ENCODE results near the gene CYP4V2.

CYP4V2 gene

DNA sequence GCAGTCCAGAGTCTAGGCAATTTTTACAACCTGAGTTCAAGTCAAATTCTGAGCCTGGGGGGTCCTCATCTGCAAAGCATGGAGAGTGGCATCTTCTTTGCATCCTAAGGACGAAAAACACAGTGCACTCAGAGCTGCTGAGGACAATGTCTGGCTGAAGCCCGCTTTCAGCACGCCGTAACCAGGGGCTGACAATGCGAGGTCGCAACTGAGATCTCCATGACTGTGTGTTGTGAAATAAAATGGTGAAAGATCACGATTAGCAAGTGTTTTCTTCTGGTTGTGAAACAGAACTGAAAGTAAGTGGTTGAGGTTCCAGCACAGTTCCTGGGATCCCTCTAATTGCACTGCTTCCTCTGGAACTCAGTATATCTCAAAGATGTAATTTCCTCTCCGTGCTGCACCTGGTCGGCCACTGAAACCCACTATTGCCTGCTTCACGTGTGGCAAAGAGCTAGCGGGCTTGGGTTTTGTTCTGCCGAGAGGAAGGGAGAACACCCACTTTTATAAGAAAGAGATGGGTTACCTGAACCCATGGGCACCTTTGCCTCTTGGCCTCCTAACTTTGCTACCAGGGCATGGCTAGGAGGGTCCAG is 66.9 kb downstream of the CYP4V2 start:
- no peaks in the 10 kb centered on the region for H3K4me1 Mint-ChIP-seq (ENCODE audit: low read depth)
- no peak for DNase-seq (ENCODE audit: low spot score)
- H3K27ac Mint-ChIP-seq, result no peak overlapping the region

DNA sequence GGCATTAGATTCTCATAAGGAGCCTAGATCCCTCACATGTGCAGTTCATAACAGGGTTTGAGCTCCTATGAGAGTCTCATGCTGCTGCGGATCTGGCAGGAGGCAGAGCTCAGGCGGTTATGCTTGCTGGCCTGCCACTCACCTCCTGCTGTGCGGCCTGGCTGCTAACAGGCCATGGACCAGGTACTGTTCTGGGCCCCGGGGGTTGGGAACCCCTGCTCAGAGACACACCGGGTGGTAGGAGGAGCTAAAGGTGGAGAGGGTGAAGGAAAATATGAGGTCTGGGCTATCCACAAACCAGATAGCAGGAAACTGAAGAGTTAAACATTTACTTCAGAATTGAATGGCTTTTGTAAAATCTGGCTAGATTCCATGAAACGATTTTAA is 68.7 kb downstream of the CYP4V2 start:
- no peak for DNase-seq (ENCODE audit: low spot score)
- Mint-ChIP-seq H3K4me3 (no peak overlapping the region), H3K27me3 (ENCODE audit: low read depth) (peaks cover 2% of the 10 kb centered on the region), H3K9me3 (no peaks in the 10 kb centered on the region), H3K27ac (no peak overlapping the region), H3K4me1 (ENCODE audit: low read depth) (no peaks in the 10 kb centered on the region), H3K36me3 (ENCODE audit: low read depth) (no peaks in the 10 kb centered on the region)

More for the DNA sequence above, 66.9 kb downstream of the CYP4V2 start:
- no peak overlapping the region for H3K4me3 Mint-ChIP-seq
- no peaks in the 10 kb centered on the region for H3K36me3 Mint-ChIP-seq (ENCODE audit: low read depth)
- no peaks in the 10 kb centered on the region for H3K27me3 Mint-ChIP-seq (ENCODE audit: low read depth)
- H3K9me3 Mint-ChIP-seq, result no peaks in the 10 kb centered on the region

Data from T-helper 2 cell treated with Interferon-gamma antibody and Interleukin-4, amounts not matched to agents 5 μg/mL and 100 μg/mL, for 36 hours (primary cell).